Lower leg skin (tissue), 3 donors: Measurements from ENCODE around the gene RALGPS2.

Source experiments
- POLR2A ChIP-seq, 2 donors: fragments of 450-650 bp; IDR thresholded peaks; one replicate each; pipeline ENCODE4 v1.6.1; 2016 to 2017; ENCODE audit warnings: antibody characterized with exemption in 2 of 2, mild to moderate bottlenecking in 1 of 2, moderate library complexity in 1 of 2
- TF ChIP-seq, protein P1 (sequence below), 3 donors: fragments of 450-650 bp; IDR thresholded peaks; one replicate each; pipeline ENCODE4 v1.5.1; 2016; ENCODE audit warnings: antibody characterized with exemption in 3 of 3, mild to moderate bottlenecking in 3 of 3, moderate library complexity in 2 of 3

DNA sequence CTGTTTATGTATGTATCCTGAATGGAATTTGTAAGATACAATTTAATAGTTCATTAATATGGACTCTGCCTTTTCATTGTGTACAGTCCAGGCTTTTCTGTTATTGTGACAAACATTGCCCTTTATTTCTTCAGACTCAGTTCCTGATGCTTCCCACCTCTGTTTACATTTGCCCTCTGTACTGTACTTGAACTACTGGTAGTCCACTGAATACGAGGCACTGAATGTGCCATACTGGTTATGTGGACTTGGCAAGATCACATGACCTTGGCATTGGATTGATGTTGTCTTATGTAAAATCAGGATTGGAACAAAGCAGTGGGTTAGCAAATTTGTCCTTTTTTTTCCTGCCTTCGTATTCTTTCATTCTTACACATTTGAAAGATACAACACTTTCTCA lies 27.8 kb downstream of the RALGPS2 start:
- TF ChIP-seq POLR2A (IDR thresholded peaks at IDR 0.05): no peak
- TF ChIP-seq, protein P1, sequence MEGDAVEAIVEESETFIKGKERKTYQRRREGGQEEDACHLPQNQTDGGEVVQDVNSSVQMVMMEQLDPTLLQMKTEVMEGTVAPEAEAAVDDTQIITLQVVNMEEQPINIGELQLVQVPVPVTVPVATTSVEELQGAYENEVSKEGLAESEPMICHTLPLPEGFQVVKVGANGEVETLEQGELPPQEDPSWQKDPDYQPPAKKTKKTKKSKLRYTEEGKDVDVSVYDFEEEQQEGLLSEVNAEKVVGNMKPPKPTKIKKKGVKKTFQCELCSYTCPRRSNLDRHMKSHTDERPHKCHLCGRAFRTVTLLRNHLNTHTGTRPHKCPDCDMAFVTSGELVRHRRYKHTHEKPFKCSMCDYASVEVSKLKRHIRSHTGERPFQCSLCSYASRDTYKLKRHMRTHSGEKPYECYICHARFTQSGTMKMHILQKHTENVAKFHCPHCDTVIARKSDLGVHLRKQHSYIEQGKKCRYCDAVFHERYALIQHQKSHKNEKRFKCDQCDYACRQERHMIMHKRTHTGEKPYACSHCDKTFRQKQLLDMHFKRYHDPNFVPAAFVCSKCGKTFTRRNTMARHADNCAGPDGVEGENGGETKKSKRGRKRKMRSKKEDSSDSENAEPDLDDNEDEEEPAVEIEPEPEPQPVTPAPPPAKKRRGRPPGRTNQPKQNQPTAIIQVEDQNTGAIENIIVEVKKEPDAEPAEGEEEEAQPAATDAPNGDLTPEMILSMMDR (IDR thresholded peaks at IDR 0.05): no peak
